Bronchial epithelial cell (primary cell): ENCODE measurements around the gene CTNNA2. TPM values are rescaled to one million over a fixed set of nuclear protein-coding genes. Genes with fewer than 3 reads are reported as not detected.

Experiments used
- DNase-seq: peaks from one replicate; pipeline ENCODE4 v3.0.0-alpha.2; 2010; ENCODE audit warnings: low read depth
- FAIRE-seq: peaks from 2 replicates; lab custom pipeline; 2011; peaks lifted over from hg19 to GRCh38; lab: Jason Lieb, UNC
- H3K27me3 ChIP-seq: 2 replicates; pipeline ENCODE4 v1.5.1; 2011; ENCODE audit warnings: low read length; ENCODE audit not compliant: control insufficient read depth, insufficient read depth
- H3K36me3 ChIP-seq: 2 replicates; pipeline ENCODE4 v1.5.1; 2011; ENCODE audit warnings: low read length; ENCODE audit not compliant: control insufficient read depth, insufficient read depth
- H3K4me3 ChIP-seq: 2 replicates; pipeline ENCODE4 v1.5.1; 2011; ENCODE audit warnings: mild to moderate bottlenecking, low read depth, low read length, control low read depth
- total RNA-seq: library from RNA; depleted of rRNA; stranded (reverse); fragments of >200 nt; gene quantifications from 2 replicates; pipeline ENCODE4 v1.2.1, GENCODE V29; 2014
- TF ChIP-seq, protein P1 (sequence below): IDR thresholded peaks from 2 replicates; pipeline ENCODE4 v1.5.1; 2011; ENCODE audit warnings: mild to moderate bottlenecking, moderate library complexity, low read length, control low read depth, inconsistent platforms; ENCODE audit not compliant: insufficient read depth, severe bottlenecking

Gene CTNNA2
- total RNA-seq, 1 donor from 2014 or later: not detected

DNA sequence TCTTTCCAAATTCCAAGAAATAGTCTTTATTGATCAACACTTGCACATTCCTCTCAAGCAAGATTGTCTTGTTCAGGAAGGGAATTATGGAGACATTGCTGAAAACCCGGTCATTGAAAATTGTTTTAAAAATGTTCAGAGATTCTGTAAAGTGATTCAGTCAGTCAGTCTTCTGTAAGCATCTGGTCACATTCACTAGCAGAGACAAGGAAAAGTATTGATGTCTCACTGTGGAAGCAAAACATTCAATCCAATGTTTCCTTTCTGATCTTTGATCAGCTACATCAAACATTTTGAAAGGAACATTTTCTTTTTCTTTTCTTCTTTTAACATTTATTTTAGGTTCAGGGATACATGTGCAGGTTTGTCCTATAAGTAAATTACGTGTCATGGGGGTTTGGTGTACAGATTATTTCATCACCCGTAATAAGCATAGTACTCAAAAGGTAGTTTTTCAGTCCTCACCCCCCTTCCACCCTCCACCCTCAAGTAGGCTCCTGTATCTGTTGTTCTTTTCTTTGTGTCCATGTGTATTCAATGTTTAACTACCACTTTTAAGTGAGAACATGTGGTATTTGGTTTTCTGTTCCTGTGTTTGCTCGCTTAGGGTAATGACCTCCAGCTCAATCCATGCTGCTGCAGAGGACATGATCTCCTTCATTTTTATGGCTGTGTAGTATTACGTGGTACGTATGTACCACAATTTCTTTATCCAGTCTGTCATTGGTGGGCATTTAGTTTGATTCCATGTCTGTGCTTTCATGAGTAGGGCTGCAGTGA is 61.2 kb downstream of the CTNNA2 start:
- no peak overlapping the region for H3K4me3 ChIP-seq
- no peaks in the 10 kb centered on the region for H3K36me3 ChIP-seq
- DNase-seq (no peak), FAIRE-seq (no peak)
- TF ChIP-seq, protein P1, sequence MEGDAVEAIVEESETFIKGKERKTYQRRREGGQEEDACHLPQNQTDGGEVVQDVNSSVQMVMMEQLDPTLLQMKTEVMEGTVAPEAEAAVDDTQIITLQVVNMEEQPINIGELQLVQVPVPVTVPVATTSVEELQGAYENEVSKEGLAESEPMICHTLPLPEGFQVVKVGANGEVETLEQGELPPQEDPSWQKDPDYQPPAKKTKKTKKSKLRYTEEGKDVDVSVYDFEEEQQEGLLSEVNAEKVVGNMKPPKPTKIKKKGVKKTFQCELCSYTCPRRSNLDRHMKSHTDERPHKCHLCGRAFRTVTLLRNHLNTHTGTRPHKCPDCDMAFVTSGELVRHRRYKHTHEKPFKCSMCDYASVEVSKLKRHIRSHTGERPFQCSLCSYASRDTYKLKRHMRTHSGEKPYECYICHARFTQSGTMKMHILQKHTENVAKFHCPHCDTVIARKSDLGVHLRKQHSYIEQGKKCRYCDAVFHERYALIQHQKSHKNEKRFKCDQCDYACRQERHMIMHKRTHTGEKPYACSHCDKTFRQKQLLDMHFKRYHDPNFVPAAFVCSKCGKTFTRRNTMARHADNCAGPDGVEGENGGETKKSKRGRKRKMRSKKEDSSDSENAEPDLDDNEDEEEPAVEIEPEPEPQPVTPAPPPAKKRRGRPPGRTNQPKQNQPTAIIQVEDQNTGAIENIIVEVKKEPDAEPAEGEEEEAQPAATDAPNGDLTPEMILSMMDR: no peak
- H3K27me3 ChIP-seq: no peaks in the 10 kb centered on the region

DNA sequence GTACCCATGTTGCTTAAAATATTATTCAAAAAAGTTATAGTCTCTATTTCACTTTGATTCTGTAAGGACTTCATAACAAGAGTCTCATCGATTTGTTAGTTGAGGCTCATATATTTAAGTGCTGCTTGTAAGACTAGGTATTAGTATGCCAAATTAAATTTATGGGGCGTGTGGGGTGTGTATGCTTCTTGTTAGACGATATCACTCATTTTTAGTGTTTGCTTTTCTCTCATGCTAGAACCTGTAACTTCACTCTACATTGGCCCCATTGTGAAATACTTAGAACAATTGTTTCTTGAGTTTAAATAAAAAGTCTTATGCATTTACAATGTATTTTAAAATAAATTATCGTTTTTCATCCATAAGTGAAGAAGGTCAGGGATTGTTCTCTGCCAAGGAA is 63.6 kb downstream of the CTNNA2 start:
- Histone ChIP-seq H3K27me3 (no peaks in the 10 kb centered on the region), H3K36me3 (no peaks in the 10 kb centered on the region), H3K4me3 (no peak overlapping the region)
- no peak for FAIRE-seq
- peak; percentile 28 for DNase-seq
- TF ChIP-seq, protein P1: no peak

DNA sequence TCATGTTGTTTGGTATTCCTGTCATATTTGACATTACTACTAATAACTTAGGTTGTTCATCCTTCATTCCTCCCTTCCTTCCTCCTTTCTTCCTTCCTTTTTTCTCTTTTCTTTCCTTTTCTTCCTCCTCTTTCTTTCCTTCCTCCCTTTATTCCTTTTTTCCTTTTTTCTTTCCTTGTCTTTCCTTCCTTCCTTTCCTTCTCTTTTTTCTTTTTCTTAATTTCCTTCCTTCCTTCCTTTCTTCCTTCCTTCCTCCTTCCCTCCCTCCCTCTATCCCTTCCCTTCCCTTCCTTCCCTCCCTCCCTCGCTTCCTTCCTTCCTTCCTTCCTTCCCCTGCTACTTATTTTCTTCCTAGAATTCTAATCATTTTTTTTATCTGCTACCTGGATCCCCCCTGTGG is 66.1 kb downstream of the CTNNA2 start:
- FAIRE-seq: no peak
- no peaks in the 10 kb centered on the region for H3K27me3 ChIP-seq
- TF ChIP-seq, protein P1: no peak
- H3K4me3 ChIP-seq: no peak overlapping the region
- H3K36me3 ChIP-seq: no peaks in the 10 kb centered on the region
- DNase-seq: no peak

DNA sequence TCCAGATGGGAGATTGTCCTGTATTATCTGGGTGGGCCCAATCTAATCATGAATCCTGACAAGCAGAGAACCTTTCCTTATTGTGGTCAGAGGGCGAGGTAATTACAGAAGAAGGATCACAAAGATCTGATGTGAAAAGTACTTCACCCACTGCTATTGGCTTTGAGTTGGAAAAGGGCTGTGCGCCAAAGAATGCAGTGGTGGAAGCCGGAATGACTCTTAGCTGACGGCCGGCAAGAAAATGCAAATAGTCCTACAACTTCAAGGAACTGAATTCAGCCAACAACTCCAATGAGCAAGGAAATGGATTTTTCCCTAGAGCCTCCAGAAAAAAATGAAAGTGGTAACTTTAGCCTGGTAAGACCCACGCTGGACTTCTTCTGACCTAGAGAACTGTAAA is 67.3 kb downstream of the CTNNA2 start:
- H3K4me3 ChIP-seq: no peak overlapping the region
- no peak for DNase-seq
- H3K27me3 ChIP-seq: no peaks in the 10 kb centered on the region
- no peak for FAIRE-seq
- H3K36me3 ChIP-seq: no peaks in the 10 kb centered on the region
- TF ChIP-seq, protein P1: peak; percentile 5

DNA sequence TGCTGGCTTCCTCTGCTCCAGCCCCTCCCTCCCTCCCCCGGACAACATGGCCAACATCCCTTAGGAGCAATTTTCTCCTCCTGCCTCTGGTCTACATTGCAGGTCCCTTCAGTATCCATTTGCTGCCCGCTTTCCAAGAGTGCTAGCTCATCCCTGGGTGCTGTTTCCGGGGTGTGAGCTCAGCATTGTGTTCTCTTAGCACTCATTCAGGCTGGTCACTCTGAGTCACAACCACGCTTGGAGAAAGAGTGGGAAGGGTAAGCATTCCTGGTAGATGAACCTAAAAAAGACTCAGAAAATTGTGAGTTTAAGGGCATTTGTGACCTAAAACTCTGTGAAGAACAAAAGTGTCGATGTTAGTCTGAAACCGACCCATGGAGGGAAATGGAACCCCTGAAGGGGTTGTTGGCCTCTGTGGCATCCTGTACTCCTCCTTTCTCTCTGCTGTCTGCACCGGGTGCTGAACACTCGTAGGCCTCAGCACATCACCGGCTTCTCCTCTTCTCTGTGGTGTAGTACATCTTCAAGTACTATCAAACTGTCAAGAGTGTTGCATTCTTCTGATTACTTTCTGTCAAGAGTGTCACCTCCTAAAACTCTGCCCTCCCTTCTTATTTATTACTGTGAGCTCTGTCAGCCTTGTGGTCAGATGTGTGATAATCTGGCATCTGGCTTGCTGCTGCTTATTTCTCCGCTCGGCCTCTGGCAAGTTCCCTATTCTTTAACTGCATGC is 73.0 kb downstream of the CTNNA2 start:
- peak; percentile 47 for DNase-seq

More for the DNA sequence above, 73.0 kb downstream of the CTNNA2 start:
- no peak overlapping the region for H3K4me3 ChIP-seq
- TF ChIP-seq, protein P1: no peak
- no peak for FAIRE-seq
- no peaks in the 10 kb centered on the region for H3K27me3 ChIP-seq
- H3K36me3 ChIP-seq: no peaks in the 10 kb centered on the region
